HepG2 (cell line): Measurements from ENCODE around the gene WDR7. TPM values are rescaled to one million over a fixed set of nuclear protein-coding genes. Genes with fewer than 3 reads are reported as not detected.

Source experiments
- ATAC-seq: fragments of 200-7000 bp; cut with Tn5 transposase; 3 replicates; pipeline ENCODE4 v1.9.1; 2020; ENCODE audit warnings: mild to moderate bottlenecking, moderate library complexity
- BruUV-seq: library from RNA; stranded (reverse); fragments of 400-500 nt; replicated peaks from 2 replicates; lab custom pipeline; 2021; lab: Mats Ljungman, UMichigan
- CTCF ChIA-PET: fragments of 300-600 bp; formaldehyde crosslinking; extraction: SDS; loops from one replicate; lab custom pipeline; 2021; ENCODE audit warnings: low total read pairs, inconsistent platforms, low intra/inter-chr PET ratio; lab: Yijun Ruan, JAX
- POLR2A ChIA-PET: fragments of 350-600 bp; sonication (Branson Sonifier 250); formaldehyde crosslinking; loops from one replicate; lab custom pipeline; 2020; ENCODE audit warnings: antibody characterized with exemption, inconsistent platforms; lab: Yijun Ruan, JAX
- DNase-seq: peaks from one replicate; pipeline ENCODE4 v3.0.0-alpha.2; 2015; ENCODE audit warnings: low spot score
- FAIRE-seq: peaks from 3 replicates; lab custom pipeline; 2011; peaks lifted over from hg19 to GRCh38; lab: Jason Lieb, UNC
- H2AFZ ChIP-seq: one replicate; pipeline ENCODE4 v1.6.1; 2011; ENCODE audit warnings: low read length, inconsistent platforms
- H3K27ac ChIP-seq: fragments of 300-600 bp; 3 replicates; pipeline ENCODE4 v1.8.0; 2011; ENCODE audit warnings: mixed run types, mild to moderate bottlenecking, mixed read lengths, low read length, inconsistent platforms; ENCODE audit not compliant: insufficient read depth; ENCODE audit errors: extremely low read length
- H3K27me3 ChIP-seq, 2 experiments: fragments of 200-600 bp in 1 of 2; 2 replicates in 1 of 2; 3 replicates in 1 of 2; pipeline versions ENCODE4 v1.6.0 to v1.8.0; 2011; ENCODE audit warnings: low read length in 2 of 2, mild to moderate bottlenecking in 2 of 2, moderate library complexity in 2 of 2, inconsistent platforms in 1 of 2; ENCODE audit not compliant: insufficient read depth in 2 of 2, control insufficient read depth in 1 of 2
- H3K36me3 ChIP-seq, 2 experiments: fragments of 200-600 bp in 1 of 2; replicated peaks in 1 of 2; 2 replicates in 1 of 2; 3 replicates in 1 of 2; pipeline versions ENCODE4 v1.5.1 to v1.8.0; 2011; ENCODE audit warnings: low read length in 2 of 2, inconsistent platforms in 1 of 2; ENCODE audit not compliant: insufficient read depth in 2 of 2, control insufficient read depth in 1 of 2
- H3K4me1 ChIP-seq: 2 replicates; pipeline ENCODE4 v1.5.1; 2012; ENCODE audit warnings: low read length, inconsistent platforms; ENCODE audit not compliant: insufficient read depth
- H3K4me2 ChIP-seq: 2 replicates; pipeline ENCODE4 v1.6.0; 2011; ENCODE audit warnings: low read depth, low read length, inconsistent platforms
- H3K4me3 ChIP-seq, 3 experiments: fragments of 200-600 bp in 1 of 3; sonication (generic), shearing (Covaris generic) in 1 of 3; replicated peaks in 1 of 3; 2 replicates each; pipeline ENCODE4 v1.5.1; 2011 to 2016; ENCODE audit warnings: low read length in 3 of 3, inconsistent platforms in 2 of 3, low read depth in 2 of 3, mild to moderate bottlenecking in 2 of 3, control low read depth in 1 of 3, mixed read lengths in 1 of 3; ENCODE audit not compliant: insufficient read depth in 1 of 3
- H3K79me2 ChIP-seq: one replicate; pipeline ENCODE4 v1.6.1; 2011; ENCODE audit warnings: low read length, inconsistent platforms; ENCODE audit not compliant: insufficient read depth
- H3K9ac ChIP-seq: 2 replicates; pipeline ENCODE4 v1.6.0; 2011; ENCODE audit warnings: mild to moderate bottlenecking, low read depth, low read length, inconsistent platforms; ENCODE audit not compliant: insufficient read depth
- H3K9me3 ChIP-seq: 2 replicates; pipeline ENCODE4 v1.5.1; 2012; ENCODE audit warnings: mild to moderate bottlenecking, low read length
- H4K20me1 ChIP-seq: 2 replicates; pipeline ENCODE4 v1.6.0; 2011; ENCODE audit warnings: inconsistent platforms, mild to moderate bottlenecking, low read length, moderate library complexity; ENCODE audit not compliant: insufficient read depth
- KLF15 ChIP-seq: sonication (generic); formaldehyde crosslinking; IDR thresholded peaks from 2 replicates; pipeline ENCODE4 v1.8.1; 2023; ENCODE audit warnings: borderline replicate concordance, mild to moderate bottlenecking, inconsistent platforms, missing genetic modification reagents, mixed read lengths
- WGBS: methylation state at CpG from one replicate; pipeline ENCODE4 v1.1.6; 2017; ENCODE audit warnings: low lambda C conversion rate; 5-methylcytosine and 5-hydroxymethylcytosine counted together
- in situ Hi-C: cut with HindIII; loops from 2 replicates; pipeline ENCODE4 v1.10.0; 2017; ENCODE audit warnings: low pct_unique_long_range_greater_than_20kb; ENCODE audit not compliant: extremely low pct_ligation_motif_present
- intact Hi-C: fragments of 100-400 bp; cut with micrococcal nuclease; formaldehyde crosslinking; loops from one replicate; pipeline ENCODE4 v1.10.0; 2022; ENCODE audit not compliant: unreplicated experiment
- polyA plus RNA-seq, 8 experiments: library from polyadenylated mRNA; depleted of rRNA in 3 of 8; stranded (reverse) in 7 of 8; unstranded in 1 of 8; fragments of >200 nt; fragmentation: Illumina TruSeq in 4 of 8; extraction: Trizol in 4 of 8; gene quantifications; 2 replicates each; pipeline versions ENCODE4 v1.2.1 to v1.2.3, GENCODE V29; 2011 to 2016; ENCODE audit warnings: low read depth in 4 of 8, missing spikeins in 1 of 8, mixed read lengths in 1 of 8; ENCODE audit not compliant: insufficient read depth in 1 of 8
- total RNA-seq, 5 experiments: library from RNA; depleted of rRNA; stranded (reverse); fragments of >200 nt; fragmentation: Illumina TruSeq; extraction: Trizol; gene quantifications; 2 replicates each; pipeline ENCODE4 v1.2.3, GENCODE V29; 2016; ENCODE audit warnings: low read depth in 1 of 5
- TF ChIP-seq, protein P1 (sequence below): sonication (generic); formaldehyde crosslinking; IDR thresholded peaks from 2 replicates; pipeline ENCODE4 v1.8.1; 2023; ENCODE audit warnings: missing genetic modification reagents, inconsistent platforms, borderline replicate concordance
- TF ChIP-seq, protein P2 (sequence below): sonication (generic); formaldehyde crosslinking; IDR thresholded peaks from 2 replicates; pipeline ENCODE4 v1.5.0; 2020; ENCODE audit warnings: mild to moderate bottlenecking, missing genetic modification reagents, moderate library complexity
- TF ChIP-seq, protein P3 (sequence below): sonication (generic); formaldehyde crosslinking; IDR thresholded peaks from 2 replicates; pipeline ENCODE4 v1.4.0; 2020; ENCODE audit warnings: mild to moderate bottlenecking, missing genetic modification reagents

WDR7 gene
- total and polyA plus RNA-seq, 2 of the 13 experiments (the other 11 are each of a cell fraction or from before 2014, with no cell fraction given), result 2.0 to 7.8 TPM

DNA sequence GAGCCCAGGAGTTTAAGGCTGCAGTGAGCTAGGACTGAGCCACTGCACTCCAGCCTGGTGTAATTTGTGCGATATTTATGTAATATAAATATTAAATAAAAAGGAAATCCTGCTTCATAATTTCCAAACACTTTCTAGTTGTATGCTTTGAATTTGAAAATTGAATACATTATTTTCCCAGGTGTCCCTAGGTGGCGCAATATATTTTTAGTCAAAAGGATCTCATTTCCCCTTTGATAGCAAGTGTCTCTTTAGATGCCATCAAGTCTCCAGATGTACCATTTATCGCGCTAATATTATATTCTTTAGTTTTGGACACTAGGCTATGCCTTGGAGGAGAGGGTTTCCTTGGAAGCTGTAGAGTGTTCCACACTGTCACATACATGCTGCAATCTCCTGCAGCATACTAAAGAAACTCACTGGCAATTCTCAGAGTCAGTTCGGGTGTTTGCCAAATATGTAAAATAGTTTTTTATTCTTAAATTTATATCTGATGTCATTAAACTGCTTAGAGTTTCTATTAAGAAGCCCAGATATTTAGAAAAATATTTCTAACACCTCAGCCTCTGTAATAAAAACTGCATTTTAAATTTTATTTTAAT lies 5.6 kb upstream of the WDR7 start:
- ATAC-seq, result no peak
- H3K4me3 ChIP-seq, result no peak overlapping the region
- no peaks in the 10 kb centered on the region for H3K27me3 ChIP-seq
- DNase-seq, result no peak
- no peaks in the 10 kb centered on the region for H3K9me3 ChIP-seq
- in situ Hi-C loops, result no loop called here
- H3K36me3 ChIP-seq, result no peaks in the 10 kb centered on the region
- H3K9ac ChIP-seq, result no peak overlapping the region
- 60% methylated on average over 5 of the region's 5 CpGs for WGBS
- no peak for FAIRE-seq
- no peak overlapping the region for H2AFZ ChIP-seq
- ChIA-PET CTCF (no interaction called here), POLR2A (no interaction called here)
- no TSS peak for BruUV-seq
- no peak overlapping the region for H3K27ac ChIP-seq
- intact Hi-C loops, result no loop called here
- H3K4me1 ChIP-seq, result peaks cover 20% of the 10 kb centered on the region
- H4K20me1 ChIP-seq, result no peaks in the 10 kb centered on the region
- no peak overlapping the region for H3K4me2 ChIP-seq
- TF ChIP-seq, protein P1, sequence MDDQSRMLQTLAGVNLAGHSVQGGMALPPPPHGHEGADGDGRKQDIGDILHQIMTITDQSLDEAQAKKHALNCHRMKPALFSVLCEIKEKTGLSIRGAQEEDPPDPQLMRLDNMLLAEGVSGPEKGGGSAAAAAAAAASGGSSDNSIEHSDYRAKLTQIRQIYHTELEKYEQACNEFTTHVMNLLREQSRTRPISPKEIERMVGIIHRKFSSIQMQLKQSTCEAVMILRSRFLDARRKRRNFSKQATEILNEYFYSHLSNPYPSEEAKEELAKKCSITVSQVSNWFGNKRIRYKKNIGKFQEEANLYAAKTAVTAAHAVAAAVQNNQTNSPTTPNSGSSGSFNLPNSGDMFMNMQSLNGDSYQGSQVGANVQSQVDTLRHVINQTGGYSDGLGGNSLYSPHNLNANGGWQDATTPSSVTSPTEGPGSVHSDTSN (CRISPR knock-in tag), result no peak
- TF ChIP-seq, protein P2, sequence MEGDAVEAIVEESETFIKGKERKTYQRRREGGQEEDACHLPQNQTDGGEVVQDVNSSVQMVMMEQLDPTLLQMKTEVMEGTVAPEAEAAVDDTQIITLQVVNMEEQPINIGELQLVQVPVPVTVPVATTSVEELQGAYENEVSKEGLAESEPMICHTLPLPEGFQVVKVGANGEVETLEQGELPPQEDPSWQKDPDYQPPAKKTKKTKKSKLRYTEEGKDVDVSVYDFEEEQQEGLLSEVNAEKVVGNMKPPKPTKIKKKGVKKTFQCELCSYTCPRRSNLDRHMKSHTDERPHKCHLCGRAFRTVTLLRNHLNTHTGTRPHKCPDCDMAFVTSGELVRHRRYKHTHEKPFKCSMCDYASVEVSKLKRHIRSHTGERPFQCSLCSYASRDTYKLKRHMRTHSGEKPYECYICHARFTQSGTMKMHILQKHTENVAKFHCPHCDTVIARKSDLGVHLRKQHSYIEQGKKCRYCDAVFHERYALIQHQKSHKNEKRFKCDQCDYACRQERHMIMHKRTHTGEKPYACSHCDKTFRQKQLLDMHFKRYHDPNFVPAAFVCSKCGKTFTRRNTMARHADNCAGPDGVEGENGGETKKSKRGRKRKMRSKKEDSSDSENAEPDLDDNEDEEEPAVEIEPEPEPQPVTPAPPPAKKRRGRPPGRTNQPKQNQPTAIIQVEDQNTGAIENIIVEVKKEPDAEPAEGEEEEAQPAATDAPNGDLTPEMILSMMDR, result peak; percentile 43
- no peak for TF ChIP-seq KLF15
- TF ChIP-seq, protein P3, sequence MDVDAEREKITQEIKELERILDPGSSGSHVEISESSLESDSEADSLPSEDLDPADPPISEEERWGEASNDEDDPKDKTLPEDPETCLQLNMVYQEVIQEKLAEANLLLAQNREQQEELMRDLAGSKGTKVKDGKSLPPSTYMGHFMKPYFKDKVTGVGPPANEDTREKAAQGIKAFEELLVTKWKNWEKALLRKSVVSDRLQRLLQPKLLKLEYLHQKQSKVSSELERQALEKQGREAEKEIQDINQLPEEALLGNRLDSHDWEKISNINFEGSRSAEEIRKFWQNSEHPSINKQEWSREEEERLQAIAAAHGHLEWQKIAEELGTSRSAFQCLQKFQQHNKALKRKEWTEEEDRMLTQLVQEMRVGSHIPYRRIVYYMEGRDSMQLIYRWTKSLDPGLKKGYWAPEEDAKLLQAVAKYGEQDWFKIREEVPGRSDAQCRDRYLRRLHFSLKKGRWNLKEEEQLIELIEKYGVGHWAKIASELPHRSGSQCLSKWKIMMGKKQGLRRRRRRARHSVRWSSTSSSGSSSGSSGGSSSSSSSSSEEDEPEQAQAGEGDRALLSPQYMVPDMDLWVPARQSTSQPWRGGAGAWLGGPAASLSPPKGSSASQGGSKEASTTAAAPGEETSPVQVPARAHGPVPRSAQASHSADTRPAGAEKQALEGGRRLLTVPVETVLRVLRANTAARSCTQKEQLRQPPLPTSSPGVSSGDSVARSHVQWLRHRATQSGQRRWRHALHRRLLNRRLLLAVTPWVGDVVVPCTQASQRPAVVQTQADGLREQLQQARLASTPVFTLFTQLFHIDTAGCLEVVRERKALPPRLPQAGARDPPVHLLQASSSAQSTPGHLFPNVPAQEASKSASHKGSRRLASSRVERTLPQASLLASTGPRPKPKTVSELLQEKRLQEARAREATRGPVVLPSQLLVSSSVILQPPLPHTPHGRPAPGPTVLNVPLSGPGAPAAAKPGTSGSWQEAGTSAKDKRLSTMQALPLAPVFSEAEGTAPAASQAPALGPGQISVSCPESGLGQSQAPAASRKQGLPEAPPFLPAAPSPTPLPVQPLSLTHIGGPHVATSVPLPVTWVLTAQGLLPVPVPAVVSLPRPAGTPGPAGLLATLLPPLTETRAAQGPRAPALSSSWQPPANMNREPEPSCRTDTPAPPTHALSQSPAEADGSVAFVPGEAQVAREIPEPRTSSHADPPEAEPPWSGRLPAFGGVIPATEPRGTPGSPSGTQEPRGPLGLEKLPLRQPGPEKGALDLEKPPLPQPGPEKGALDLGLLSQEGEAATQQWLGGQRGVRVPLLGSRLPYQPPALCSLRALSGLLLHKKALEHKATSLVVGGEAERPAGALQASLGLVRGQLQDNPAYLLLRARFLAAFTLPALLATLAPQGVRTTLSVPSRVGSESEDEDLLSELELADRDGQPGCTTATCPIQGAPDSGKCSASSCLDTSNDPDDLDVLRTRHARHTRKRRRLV (CRISPR knock-in tag), result no peak
- no peaks in the 10 kb centered on the region for H3K79me2 ChIP-seq
